ENCODE data around the gene RPP38.

DNA sequence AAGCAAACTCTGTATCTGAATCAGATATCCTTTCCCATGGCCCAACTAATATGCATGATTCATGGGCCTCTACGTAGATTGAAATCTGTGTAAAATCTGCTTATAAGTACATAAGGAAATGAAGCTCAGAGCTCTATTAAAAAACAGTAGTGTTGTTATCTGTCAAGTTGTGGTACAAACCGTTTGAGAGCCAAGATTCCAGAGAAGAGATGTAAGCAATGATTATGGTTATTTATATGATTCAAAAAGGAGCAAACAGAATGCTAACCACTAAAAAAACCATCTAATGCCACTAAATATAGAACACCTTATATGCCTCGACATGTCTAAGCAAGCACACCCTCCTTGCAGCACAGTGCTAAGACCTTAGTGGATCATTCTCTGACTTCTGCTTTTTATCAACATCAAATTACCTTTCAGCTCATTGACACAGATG, 26.6 kb downstream of the RPP38 start:
- TF ChIP-seq EZH2phosphoT487 (IDR thresholded peaks at IDR 0.05; ENCODE audit: borderline replicate concordance, low read depth, low read length): no peak
- TF ChIP-seq, protein P1, sequence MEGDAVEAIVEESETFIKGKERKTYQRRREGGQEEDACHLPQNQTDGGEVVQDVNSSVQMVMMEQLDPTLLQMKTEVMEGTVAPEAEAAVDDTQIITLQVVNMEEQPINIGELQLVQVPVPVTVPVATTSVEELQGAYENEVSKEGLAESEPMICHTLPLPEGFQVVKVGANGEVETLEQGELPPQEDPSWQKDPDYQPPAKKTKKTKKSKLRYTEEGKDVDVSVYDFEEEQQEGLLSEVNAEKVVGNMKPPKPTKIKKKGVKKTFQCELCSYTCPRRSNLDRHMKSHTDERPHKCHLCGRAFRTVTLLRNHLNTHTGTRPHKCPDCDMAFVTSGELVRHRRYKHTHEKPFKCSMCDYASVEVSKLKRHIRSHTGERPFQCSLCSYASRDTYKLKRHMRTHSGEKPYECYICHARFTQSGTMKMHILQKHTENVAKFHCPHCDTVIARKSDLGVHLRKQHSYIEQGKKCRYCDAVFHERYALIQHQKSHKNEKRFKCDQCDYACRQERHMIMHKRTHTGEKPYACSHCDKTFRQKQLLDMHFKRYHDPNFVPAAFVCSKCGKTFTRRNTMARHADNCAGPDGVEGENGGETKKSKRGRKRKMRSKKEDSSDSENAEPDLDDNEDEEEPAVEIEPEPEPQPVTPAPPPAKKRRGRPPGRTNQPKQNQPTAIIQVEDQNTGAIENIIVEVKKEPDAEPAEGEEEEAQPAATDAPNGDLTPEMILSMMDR (conservative IDR thresholded peaks at IDR 0.05; ENCODE audit: low read length): no peak

All from OCI-LY7 (cell line).